Measurements from ENCODE around the gene PARN.

GRCh38 chr16:14600164-14600563 lies 29.9 kb downstream of the PARN start:
- TF ChIP-seq ZNF837 (tag by site-specific recombination; IDR thresholded peaks at IDR 0.05) (no peak), CTCF (tag by site-specific recombination; IDR thresholded peaks at IDR 0.05) (no peak), ZNF274 (IDR thresholded peaks at IDR 0.05; ENCODE audit: low read length) (no peak), ZNF274 (tag by site-specific recombination; IDR thresholded peaks at IDR 0.05; ENCODE audit: borderline replicate concordance) (no peak), MYNN (tag by site-specific recombination; IDR thresholded peaks at IDR 0.05; ENCODE audit: borderline replicate concordance) (no peak), ZNF24 (tag by site-specific recombination; IDR thresholded peaks at IDR 0.05) (no peak), ZNF660 (tag by site-specific recombination; IDR thresholded peaks at IDR 0.05) (no peak), ZNF202 (tag by site-specific recombination; IDR thresholded peaks at IDR 0.05; ENCODE audit: borderline replicate concordance) (no peak), ZNF580 (tag by site-specific recombination; IDR thresholded peaks at IDR 0.05) (no peak), ZNF623 (tag by site-specific recombination; IDR thresholded peaks at IDR 0.05) (no peak), ZBTB10 (tag by site-specific recombination; IDR thresholded peaks at IDR 0.05) (no peak), ZBTB21 (tag by site-specific recombination; IDR thresholded peaks at IDR 0.05) (no peak), TCF7L2 (IDR thresholded peaks at IDR 0.05; ENCODE audit: borderline replicate concordance, low read depth, low read length) (no peak), PBX3 (CRISPR knock-in tag; IDR thresholded peaks at IDR 0.05) (no peak)

All from HEK293 (cell line).